Spleen (tissue), 11 donors: ENCODE data around the gene C19orf25. TPM values are rescaled to one million over a fixed set of nuclear protein-coding genes. Genes with fewer than 3 reads are reported as not detected.
A peak's percentile ranks its signal among the peaks of the same experiment; 100 is the strongest.
"Not testable (repeated sequence)": the region's sequence is repeated elsewhere in the genome, so short reads cannot be mapped to it uniquely, and the experiment has no call there.

Source experiments
- DNase-seq: peaks from one replicate; pipeline ENCODE4 v3.0.0-alpha.2; 2020
- H3K27ac ChIP-seq, 8 donors: fragments of 200-600 bp; sonication (generic) in 7 of 8; 1 replicate in 4 of 8; 2 replicates in 4 of 8; pipeline versions ENCODE4 v1.5.0 to v1.8.0; 2016 to 2021; ENCODE audit warnings: inconsistent platforms in 4 of 8, mild to moderate bottlenecking in 4 of 8, moderate library complexity in 1 of 8
- H3K27me3 ChIP-seq, 7 donors: fragments of 200-600 bp; sonication (generic) in 6 of 7; replicated peaks in 1 of 7; 1 replicate in 4 of 7; 2 replicates in 3 of 7; pipeline versions ENCODE4 v1.5.0 to v1.8.0; 2016 to 2021; ENCODE audit warnings: inconsistent platforms in 3 of 7, mild to moderate bottlenecking in 1 of 7
- H3K36me3 ChIP-seq, 6 donors: fragments of 200-600 bp; sonication (generic) in 5 of 6; 1 replicate in 4 of 6; 2 replicates in 2 of 6; pipeline versions ENCODE4 v1.5.0 to v1.8.0; 2016 to 2021; ENCODE audit warnings: inconsistent platforms in 2 of 6
- H3K4me1 ChIP-seq, 6 donors: fragments of 200-600 bp; sonication (generic) in 5 of 6; 1 replicate in 3 of 6; 2 replicates in 3 of 6; pipeline versions ENCODE4 v1.5.0 to v1.8.0; 2016 to 2021; ENCODE audit warnings: inconsistent platforms in 3 of 6
- H3K4me3 ChIP-seq, 8 donors: fragments of 200-600 bp; sonication (generic) in 7 of 8; 1 replicate in 4 of 8; 2 replicates in 4 of 8; pipeline versions ENCODE4 v1.5.0 to v1.8.0; 2016 to 2021; ENCODE audit warnings: inconsistent platforms in 4 of 8, mild to moderate bottlenecking in 4 of 8, moderate library complexity in 2 of 8
- H3K9me3 ChIP-seq, 8 donors: fragments of 200-600 bp; sonication (generic) in 7 of 8; 1 replicate in 4 of 8; 2 replicates in 4 of 8; pipeline versions ENCODE4 v1.5.0 to v1.8.0; 2016 to 2021; ENCODE audit warnings: inconsistent platforms in 4 of 8
- CTCF ChIP-seq, 11 experiments: fragments of 200-600 bp in 7 of 11; fragments of 450-650 bp in 4 of 11; sonication (generic) in 4 of 11; IDR thresholded peaks in 8 of 11; conservative IDR thresholded peaks in 3 of 11; 1 replicate in 7 of 11; 2 replicates in 4 of 11; pipeline versions ENCODE4 v1.4.0 to v1.8.0; 2016 to 2021; ENCODE audit warnings: antibody characterized with exemption in 11 of 11, inconsistent platforms in 4 of 11, mild to moderate bottlenecking in 1 of 11
- POLR2A ChIP-seq, 3 donors: fragments of 450-650 bp; IDR thresholded peaks; one replicate each; pipeline ENCODE4 v1.5.1; 2017; ENCODE audit warnings: antibody characterized with exemption in 3 of 3, mild to moderate bottlenecking in 1 of 3
- POLR2AphosphoS5 ChIP-seq, 3 donors: sonication (generic); formaldehyde crosslinking; IDR thresholded peaks; one replicate each; pipeline ENCODE4 v1.5.1; 2017; ENCODE audit warnings: antibody characterized with exemption in 3 of 3
- WGBS, 5 donors: extraction: QIAGEN DNeasy Blood & Tissue Kit in 3 of 5; methylation state at CpG; one replicate each; pipeline versions ENCODE4 v1.1.5 to v1.1.7; 2013 to 2018; 5-methylcytosine and 5-hydroxymethylcytosine counted together
- intact Hi-C: fragments of 100-400 bp; cut with DNase I; formaldehyde crosslinking; loops from one replicate; pipeline ENCODE4 v1.15.0; 2023; ENCODE audit warnings: low total_unique reads
- polyA plus RNA-seq, 3 donors: library from polyadenylated mRNA; stranded (reverse); fragments of 200-250 nt; gene quantifications; one replicate each; pipeline ENCODE4 v1.2.1, GENCODE V29; 2013
- total RNA-seq, 7 donors: library from RNA; depleted of rRNA in 3 of 7; stranded (reverse); fragments of >200 nt in 3 of 7; fragmentation: NEBNext Ultra II Directional in 4 of 7; extraction: Animal tissue kit (Norgen Biotek cat#: 25700) in 4 of 7; gene quantifications; one replicate each; pipeline versions ENCODE4 v1.1.0 to v1.2.1, GENCODE V29; 2016 to 2021
- donor health status: healthy with polysubstance abuse.
- donor health status: DM: no; HTN: no; CAD: no; lungs with moderate emphysema.
- donor health status: DM: no; HTN: no; CAD: no.
- donor health status: Bipolar disorder and iron deficiency.
- donor health status: healthy.
- donor health status: DM: no; HTN: no; CAD: no.
- donor health status: DM: yes; HTN: yes; CAD: no.

C19orf25 gene
- total and polyA plus RNA-seq, 10 donors: 24.7 to 56.6 (median 39.5) TPM

GRCh38 chr19:1481224-1481892 is 2.3 kb upstream of the C19orf25 start:
- intact Hi-C loops: no loop called here
- Histone ChIP-seq H3K27ac (no peak overlapping the region), H3K4me1 (peaks cover 11 to 41% (median 28%) of the 10 kb centered on the region in 6 donors), H3K27me3 (no peaks in the 10 kb centered on the region), H3K9me3 (no peaks in the 10 kb centered on the region), H3K36me3 (peaks cover 0 to 15% (median 6%) of the 10 kb centered on the region in 6 donors), H3K4me3 (no peak overlapping the region)
- TF ChIP-seq CTCF (IDR thresholded peaks at IDR 0.05 in 8 of 11, conservative IDR thresholded peaks at IDR 0.05 in 3 of 11) (no peak), POLR2A (IDR thresholded peaks at IDR 0.05) (no peak), POLR2AphosphoS5 (IDR thresholded peaks at IDR 0.05) (no peak)
- 88 to 93% (median 90%) methylated on average over 26 of the region's 26 CpGs for WGBS, 5 donors
- no peak for DNase-seq

- DNase-seq, H3K4me3 ChIP-seq, H3K27ac ChIP-seq, intact Hi-C loops, H3K9me3 ChIP-seq: not testable (repeated sequence)
- Histone ChIP-seq H3K27me3 (peaks cover 0 to 21% (median 13%) of the 10 kb centered on the region in 7 donors), H3K36me3 (peaks cover 0 to 45% (median 25%) of the 10 kb centered on the region in 6 donors), H3K4me1 (peaks cover 11 to 83% (median 39%) of the 10 kb centered on the region in 6 donors)
- WGBS, 5 donors: 93 to 96% (median 94%) methylated on average over 9 of the region's 9 CpGs
These were observed 2.0 kb downstream of the C19orf25 start for GRCh38 chr19:1477056-1477455.

- peaks cover 6 to 33% (median 24%) of the 10 kb centered on the region in 7 donors for H3K27me3 ChIP-seq
- peaks cover 21 to 92% (median 51%) of the 10 kb centered on the region in 6 donors for H3K4me1 ChIP-seq
- peak; percentile 70 for DNase-seq
- peak in 1 of 3 donors; percentile 30 for TF ChIP-seq POLR2AphosphoS5 (IDR thresholded peaks at IDR 0.05)
- no peak for TF ChIP-seq POLR2A (IDR thresholded peaks at IDR 0.05)
- TF ChIP-seq CTCF (IDR thresholded peaks at IDR 0.05 in 8 of 11, conservative IDR thresholded peaks at IDR 0.05 in 3 of 11): no peak
- 89 to 94% (median 92%) methylated on average over 21 to 31 of the region's 31 CpGs for WGBS, 5 donors
- H3K4me3 ChIP-seq: no peak overlapping the region
- peaks cover 0 to 45% (median 25%) of the 10 kb centered on the region in 6 donors for H3K36me3 ChIP-seq
- intact Hi-C loops: no loop called here
- no peak overlapping the region for H3K27ac ChIP-seq
- H3K9me3 ChIP-seq: no peaks in the 10 kb centered on the region
These were observed 3.1 kb downstream of the C19orf25 start for GRCh38 chr19:1475751-1476437.

GRCh38 chr19:1474765-1475351 is 4.2 kb downstream of the C19orf25 start:
- Histone ChIP-seq H3K4me1 (peaks cover 32 to 95% (median 60%) of the 10 kb centered on the region in 6 donors), H3K36me3 (peaks cover 0 to 45% (median 25%) of the 10 kb centered on the region in 6 donors), H3K27me3 (peaks cover 8 to 43% (median 35%) of the 10 kb centered on the region in 7 donors), H3K4me3 (no peak overlapping the region), H3K27ac (no peak overlapping the region), H3K9me3 (no peaks in the 10 kb centered on the region)
- 90 to 95% (median 93%) methylated on average over 6 to 26 of the region's 26 CpGs for WGBS, 5 donors
- TF ChIP-seq POLR2AphosphoS5 (IDR thresholded peaks at IDR 0.05) (no peak), POLR2A (IDR thresholded peaks at IDR 0.05) (no peak), CTCF (IDR thresholded peaks at IDR 0.05 in 8 of 11, conservative IDR thresholded peaks at IDR 0.05 in 3 of 11) (no peak)
- DNase-seq: no peak
- intact Hi-C loops: no loop called here
